Endothelial cell of umbilical vein (primary cell): ENCODE measurements around the gene SCGB1A1. TPM values are rescaled to one million over a fixed set of nuclear protein-coding genes. Genes with fewer than 3 reads are reported as not detected.

Source experiments
- BruUV-seq: library from RNA; stranded (reverse); fragments of 400-500 nt; replicated peaks from 2 replicates; lab custom pipeline; 2021; lab: Mats Ljungman, UMichigan
- CTCF ChIA-PET: fragments of 300-600, 350-600 bp; sonication (Branson Sonifier 250); formaldehyde crosslinking; loops from one replicate; lab custom pipeline; 2021; ENCODE audit warnings: antibody characterized with exemption, inconsistent platforms; lab: Charles Lee
- POLR2A ChIA-PET: fragments of 300-600, 350-600 bp; sonication (Branson Sonifier 250); formaldehyde crosslinking; loops from one replicate; lab custom pipeline; 2021; ENCODE audit warnings: antibody characterized with exemption, inconsistent platforms; lab: Charles Lee
- DNase-seq: peaks from one replicate; pipeline ENCODE4 v3.0.0-alpha.2; 2011; ENCODE audit warnings: low read depth, low spot score
- FAIRE-seq: peaks from 2 replicates; lab custom pipeline; 2011; peaks lifted over from hg19 to GRCh38; lab: Jason Lieb, UNC
- H2AFZ ChIP-seq: 2 replicates; pipeline ENCODE4 v1.6.0; 2012; ENCODE audit warnings: low read depth, low read length, control low read depth, inconsistent platforms
- H3K27ac ChIP-seq: 2 replicates; pipeline ENCODE4 v1.5.1; 2011; ENCODE audit warnings: low read depth, mild to moderate bottlenecking, control low read depth, low read length, moderate library complexity; ENCODE audit not compliant: insufficient read depth
- H3K27me3 ChIP-seq, 2 experiments: 2 replicates each; pipeline versions ENCODE4 v1.6.0 to v1.6.1; 2011; ENCODE audit warnings: low read length in 2 of 2, mixed read lengths in 1 of 2; ENCODE audit not compliant: control insufficient read depth in 2 of 2, insufficient read depth in 2 of 2
- H3K36me3 ChIP-seq, 2 experiments: 2 replicates in 1 of 2; 3 replicates in 1 of 2; pipeline ENCODE4 v1.5.1; 2011; ENCODE audit warnings: low read length in 2 of 2, mild to moderate bottlenecking in 1 of 2, moderate library complexity in 1 of 2; ENCODE audit not compliant: control insufficient read depth in 2 of 2, insufficient read depth in 2 of 2; ENCODE audit errors: extremely low read depth in 1 of 2
- H3K4me1 ChIP-seq: 3 replicates; pipeline ENCODE4 v1.5.1; 2011; ENCODE audit warnings: mild to moderate bottlenecking, low read length; ENCODE audit not compliant: control insufficient read depth, insufficient read depth; ENCODE audit errors: extremely low read depth
- H3K4me2 ChIP-seq: 2 replicates; pipeline ENCODE4 v1.6.1; 2011; ENCODE audit warnings: low read length, control low read depth, mixed read lengths; ENCODE audit not compliant: insufficient read depth
- H3K4me3 ChIP-seq, 3 experiments: fragments of 200-600 bp in 1 of 3; sonication (generic), shearing (Covaris generic) in 1 of 3; replicated peaks in 1 of 3; 2 replicates each; pipeline ENCODE4 v1.5.1; 2011 to 2016; ENCODE audit warnings: control low read depth in 3 of 3, low read length in 3 of 3, mild to moderate bottlenecking in 2 of 3, inconsistent platforms in 1 of 3, low read depth in 1 of 3, moderate library complexity in 1 of 3; ENCODE audit not compliant: insufficient read depth in 1 of 3
- H3K79me2 ChIP-seq: 2 replicates; pipeline ENCODE4 v1.6.0; 2012; ENCODE audit warnings: low read length, inconsistent platforms; ENCODE audit not compliant: control insufficient read depth, insufficient read depth
- H3K9ac ChIP-seq: replicated peaks from 2 replicates; pipeline ENCODE3; 2011; ENCODE audit warnings: low read length, control low read depth; ENCODE audit not compliant: insufficient read depth; ENCODE audit errors: extremely low read depth
- H3K9me1 ChIP-seq: replicated peaks from 3 replicates; pipeline ENCODE4 v1.6.0; 2011; ENCODE audit warnings: mild to moderate bottlenecking, low read length; ENCODE audit not compliant: control insufficient read depth, insufficient read depth; ENCODE audit errors: extremely low read depth
- H3K9me3 ChIP-seq: replicated peaks from 2 replicates; pipeline ENCODE4 v1.5.1; 2012; ENCODE audit warnings: low read length, inconsistent platforms; ENCODE audit not compliant: control insufficient read depth, insufficient read depth
- H4K20me1 ChIP-seq: replicated peaks from 2 replicates; pipeline ENCODE3; 2011; ENCODE audit warnings: mild to moderate bottlenecking, low read length; ENCODE audit not compliant: control insufficient read depth, insufficient read depth; ENCODE audit errors: extremely low read depth
- EZH2 ChIP-seq: IDR thresholded peaks from 2 replicates; pipeline ENCODE4 v1.6.1; 2012; ENCODE audit warnings: borderline replicate concordance, low read depth, mild to moderate bottlenecking, moderate library complexity, low read length, inconsistent platforms; ENCODE audit not compliant: severe bottlenecking
- FOS ChIP-seq: IDR thresholded peaks from 2 replicates; pipeline ENCODE4 v1.6.1; 2011; ENCODE audit warnings: mild to moderate bottlenecking, low read length, moderate library complexity, borderline replicate concordance; ENCODE audit not compliant: insufficient read depth
- GATA2 ChIP-seq: IDR thresholded peaks from 2 replicates; pipeline ENCODE4 v1.7.0; 2011; ENCODE audit warnings: low read depth, mild to moderate bottlenecking, moderate library complexity, mixed read lengths, low read length; ENCODE audit not compliant: insufficient read length, insufficient read depth
- JUN ChIP-seq: IDR thresholded peaks from 2 replicates; pipeline ENCODE4 v1.6.1; 2011; ENCODE audit warnings: borderline replicate concordance, low read depth; ENCODE audit not compliant: insufficient read length, insufficient read depth
- MYC ChIP-seq: IDR thresholded peaks from one replicate; pipeline ENCODE4 v1.6.1; 2011; ENCODE audit warnings: mild to moderate bottlenecking, low read depth, low read length
- POLR2A ChIP-seq: IDR thresholded peaks from 2 replicates; pipeline ENCODE4 v1.6.1; 2012; ENCODE audit warnings: low read depth, mild to moderate bottlenecking, control low read depth, low read length
- POLR2AphosphoS5 ChIP-seq: IDR thresholded peaks from 2 replicates; pipeline ENCODE4 v1.6.1; 2012; ENCODE audit warnings: low read depth, mild to moderate bottlenecking, control low read depth, low read length, moderate library complexity; ENCODE audit not compliant: insufficient read depth
- dilution Hi-C: fragments of 300-500 bp; cut with MboI; formaldehyde crosslinking; loops from one replicate; pipeline ENCODE4 v1.15.0; 2019; ENCODE audit warnings: low sequenced_read_pairs; ENCODE audit not compliant: extremely low pct_ligation_motif_present
- intact Hi-C: fragments of 100-400 bp; cut with micrococcal nuclease; formaldehyde crosslinking; loops from one replicate; pipeline ENCODE4 v1.10.0; 2022
- polyA plus RNA-seq, 4 experiments: library from polyadenylated mRNA; depleted of rRNA in 3 of 4; stranded (reverse) in 3 of 4; unstranded in 1 of 4; fragments of >200 nt; gene quantifications; 2 replicates each; pipeline versions ENCODE4 v1.2.1 to v1.2.3, GENCODE V29; 2011 to 2012; ENCODE audit warnings: missing spikeins in 1 of 4
- total RNA-seq: library from RNA; stranded (reverse); gene quantifications from 2 replicates; pipeline ENCODE4 v1.2.3, GENCODE V29; 2021
- TF ChIP-seq, protein P1 (sequence below): IDR thresholded peaks from 2 replicates; pipeline ENCODE4 v1.6.1; 2011; ENCODE audit not compliant: insufficient read depth, insufficient read length
- TF ChIP-seq, protein P2 (sequence below), 2 donors: IDR thresholded peaks; 1 replicate in 1 of 2; 2 replicates in 1 of 2; pipeline ENCODE4 v1.5.1; 2011; ENCODE audit warnings: low read length in 2 of 2, mild to moderate bottlenecking in 2 of 2, moderate library complexity in 2 of 2, control low read depth in 1 of 2, inconsistent platforms in 1 of 2, low read depth in 1 of 2; ENCODE audit not compliant: insufficient read depth in 1 of 2; ENCODE audit errors: extremely low read depth in 1 of 2

Gene SCGB1A1
- total and polyA plus RNA-seq, 2 donors (not counting 3 experiments of a cell fraction or from before 2014, with no cell fraction given): not detected

DNA sequence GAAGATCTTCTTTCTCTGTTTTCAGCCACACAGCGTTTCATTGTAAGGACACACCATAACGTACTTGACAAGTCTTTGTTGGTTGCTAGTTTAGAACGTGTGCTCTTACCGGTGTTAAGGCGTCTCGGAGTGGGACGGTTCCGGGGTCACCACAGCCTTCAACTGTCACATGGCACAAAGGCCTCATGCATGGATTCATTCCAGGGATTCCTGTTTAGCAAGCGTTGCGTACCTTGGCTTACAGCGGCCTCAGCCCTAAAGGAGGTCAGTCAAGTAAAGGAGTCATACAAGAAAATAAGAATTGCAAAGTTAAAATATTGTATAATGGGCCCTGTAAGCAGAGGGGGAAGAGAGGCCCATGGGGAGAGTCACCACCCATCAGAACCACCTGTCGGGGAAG is 2.2 kb upstream of the SCGB1A1 start:
- H3K4me2 ChIP-seq: no peak overlapping the region
- no peak overlapping the region for H3K27ac ChIP-seq
- TF ChIP-seq, protein P1, sequence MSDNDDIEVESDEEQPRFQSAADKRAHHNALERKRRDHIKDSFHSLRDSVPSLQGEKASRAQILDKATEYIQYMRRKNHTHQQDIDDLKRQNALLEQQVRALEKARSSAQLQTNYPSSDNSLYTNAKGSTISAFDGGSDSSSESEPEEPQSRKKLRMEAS: no peak
- no peak for TF ChIP-seq FOS
- no peak for TF ChIP-seq GATA2
- TF ChIP-seq EZH2: no peak
- TF ChIP-seq, protein P2, sequence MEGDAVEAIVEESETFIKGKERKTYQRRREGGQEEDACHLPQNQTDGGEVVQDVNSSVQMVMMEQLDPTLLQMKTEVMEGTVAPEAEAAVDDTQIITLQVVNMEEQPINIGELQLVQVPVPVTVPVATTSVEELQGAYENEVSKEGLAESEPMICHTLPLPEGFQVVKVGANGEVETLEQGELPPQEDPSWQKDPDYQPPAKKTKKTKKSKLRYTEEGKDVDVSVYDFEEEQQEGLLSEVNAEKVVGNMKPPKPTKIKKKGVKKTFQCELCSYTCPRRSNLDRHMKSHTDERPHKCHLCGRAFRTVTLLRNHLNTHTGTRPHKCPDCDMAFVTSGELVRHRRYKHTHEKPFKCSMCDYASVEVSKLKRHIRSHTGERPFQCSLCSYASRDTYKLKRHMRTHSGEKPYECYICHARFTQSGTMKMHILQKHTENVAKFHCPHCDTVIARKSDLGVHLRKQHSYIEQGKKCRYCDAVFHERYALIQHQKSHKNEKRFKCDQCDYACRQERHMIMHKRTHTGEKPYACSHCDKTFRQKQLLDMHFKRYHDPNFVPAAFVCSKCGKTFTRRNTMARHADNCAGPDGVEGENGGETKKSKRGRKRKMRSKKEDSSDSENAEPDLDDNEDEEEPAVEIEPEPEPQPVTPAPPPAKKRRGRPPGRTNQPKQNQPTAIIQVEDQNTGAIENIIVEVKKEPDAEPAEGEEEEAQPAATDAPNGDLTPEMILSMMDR (IDR thresholded peaks at IDR 0.05; ENCODE audit: extremely low read depth in 1 of 2, insufficient read depth in 1 of 2, low read depth in 1 of 2, low read length in 2 of 2): no peak
- no peak for TF ChIP-seq MYC
- no peak for TF ChIP-seq POLR2A
- no peak for TF ChIP-seq POLR2AphosphoS5
- no peak for TF ChIP-seq JUN
- no peaks in the 10 kb centered on the region for H4K20me1 ChIP-seq
- H3K9me1 ChIP-seq: no peaks in the 10 kb centered on the region
- intact Hi-C loops: no loop called here
- ChIA-PET POLR2A (no interaction called here), CTCF (interaction anchor here (1.0 kb wide), 1 partner anchor 126 kb away, joined by 3 read pairs; no protein-coding TSS in a partner anchor)
- DNase-seq (no peak), FAIRE-seq (no peak)
- H3K9ac ChIP-seq: no peak overlapping the region
- dilution Hi-C loops: no loop called here
- H3K9me3 ChIP-seq: no peaks in the 10 kb centered on the region
- H3K4me3 ChIP-seq: no peak overlapping the region
- no peaks in the 10 kb centered on the region for H3K79me2 ChIP-seq
- no peaks in the 10 kb centered on the region for H3K36me3 ChIP-seq
- BruUV-seq: no TSS peak
- no peaks in the 10 kb centered on the region for H3K4me1 ChIP-seq
- H2AFZ ChIP-seq: no peak overlapping the region
- peaks cover 1 to 2% of the 10 kb centered on the region in 2 experiments for H3K27me3 ChIP-seq
